ENCODE data around the gene MAP4K4.

The MAP4K4 gene

DNA sequence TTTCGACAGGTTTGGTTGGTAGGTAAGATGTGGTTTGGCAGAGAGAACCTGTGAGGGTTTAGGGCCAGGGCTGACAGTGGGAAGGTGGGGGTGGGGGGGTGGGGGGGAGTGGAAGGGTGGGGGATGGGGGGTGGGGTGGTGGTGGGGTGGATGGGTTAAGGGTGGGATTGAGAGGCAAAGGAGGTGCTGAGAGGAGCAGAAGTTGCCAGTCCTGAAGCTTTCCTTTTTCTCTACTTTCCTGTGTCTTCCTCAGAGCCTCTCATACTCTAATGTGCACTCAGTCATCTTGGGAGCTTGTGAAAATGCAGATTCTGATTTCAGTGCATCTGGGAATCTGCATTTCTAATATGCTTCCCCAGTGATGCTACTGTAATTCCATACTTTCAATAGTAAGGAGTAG lies 21.0 kb downstream of the MAP4K4 start:
- Histone ChIP-seq H3K79me2 (ENCODE audit: low read length) (no peaks in the 10 kb centered on the region), H2AFZ (ENCODE audit: low read length) (no peak overlapping the region), H3K4me3 (ENCODE audit: low read length) (no peak overlapping the region), H3K9me3 (replicated peaks; ENCODE audit: insufficient read depth, low read length) (no peaks in the 10 kb centered on the region), H4K20me1 (ENCODE audit: insufficient read depth, low read length) (no peaks in the 10 kb centered on the region), H3K36me3 (replicated peaks; ENCODE audit: insufficient read depth, low read length) (no peaks in the 10 kb centered on the region), H3K27ac (ENCODE audit: low read length) (no peak overlapping the region), H3K9ac (ENCODE audit: low read length) (no peak overlapping the region), H3K4me2 (ENCODE audit: low read depth, low read length) (no peak overlapping the region), H3K27me3 (replicated peaks; ENCODE audit: insufficient read depth, low read length) (no peaks in the 10 kb centered on the region), H3F3A (ENCODE audit: insufficient read depth, low read length) (no peaks in the 10 kb centered on the region), H3K4me1 (ENCODE audit: low read length) (no peaks in the 10 kb centered on the region), H3K9me2 (replicated peaks; ENCODE audit: insufficient read depth, low read length) (no peaks in the 10 kb centered on the region; the same call in 1 of the 2 replicates)
- DNase-seq: no peak
- TF ChIP-seq EZH2 (optimal IDR thresholded peaks at IDR 0.05; ENCODE audit: low read depth, low read length) (no peak), EZH2phosphoT487 (IDR thresholded peaks at IDR 0.05; ENCODE audit: low read length) (no peak)
- TF ChIP-seq, protein P1, sequence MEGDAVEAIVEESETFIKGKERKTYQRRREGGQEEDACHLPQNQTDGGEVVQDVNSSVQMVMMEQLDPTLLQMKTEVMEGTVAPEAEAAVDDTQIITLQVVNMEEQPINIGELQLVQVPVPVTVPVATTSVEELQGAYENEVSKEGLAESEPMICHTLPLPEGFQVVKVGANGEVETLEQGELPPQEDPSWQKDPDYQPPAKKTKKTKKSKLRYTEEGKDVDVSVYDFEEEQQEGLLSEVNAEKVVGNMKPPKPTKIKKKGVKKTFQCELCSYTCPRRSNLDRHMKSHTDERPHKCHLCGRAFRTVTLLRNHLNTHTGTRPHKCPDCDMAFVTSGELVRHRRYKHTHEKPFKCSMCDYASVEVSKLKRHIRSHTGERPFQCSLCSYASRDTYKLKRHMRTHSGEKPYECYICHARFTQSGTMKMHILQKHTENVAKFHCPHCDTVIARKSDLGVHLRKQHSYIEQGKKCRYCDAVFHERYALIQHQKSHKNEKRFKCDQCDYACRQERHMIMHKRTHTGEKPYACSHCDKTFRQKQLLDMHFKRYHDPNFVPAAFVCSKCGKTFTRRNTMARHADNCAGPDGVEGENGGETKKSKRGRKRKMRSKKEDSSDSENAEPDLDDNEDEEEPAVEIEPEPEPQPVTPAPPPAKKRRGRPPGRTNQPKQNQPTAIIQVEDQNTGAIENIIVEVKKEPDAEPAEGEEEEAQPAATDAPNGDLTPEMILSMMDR (IDR thresholded peaks at IDR 0.05; ENCODE audit: low read length): no peak

DNA sequence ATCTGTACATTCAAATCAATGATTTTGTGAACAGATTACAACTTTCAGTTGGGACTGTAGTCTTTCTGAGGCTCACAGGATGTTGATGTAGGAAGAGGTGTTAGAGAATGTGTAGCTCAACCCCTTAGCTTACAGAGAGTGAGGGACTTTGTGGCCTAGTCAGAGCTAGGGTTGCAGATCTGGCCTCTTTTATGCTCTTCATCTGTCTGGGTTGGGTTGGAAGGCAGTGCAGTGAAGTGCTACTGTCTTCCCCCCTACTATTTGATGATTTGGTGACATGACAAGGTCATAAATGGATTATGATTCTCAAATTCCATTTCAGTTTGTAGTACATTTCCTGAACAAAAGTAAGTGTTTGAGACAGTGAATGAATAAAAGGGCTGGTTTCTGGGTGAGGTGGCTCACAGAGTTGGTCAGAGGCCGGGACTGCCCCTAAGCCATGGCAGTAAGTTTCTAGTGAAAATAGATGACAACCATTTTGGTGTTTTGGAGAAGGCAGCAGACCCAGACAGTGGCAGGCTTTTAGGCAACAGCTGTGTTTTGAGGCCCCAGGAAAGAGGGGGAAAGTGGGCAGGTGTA lies 21.6 kb downstream of the MAP4K4 start:
- Histone ChIP-seq H3K79me2 (ENCODE audit: low read length) (no peaks in the 10 kb centered on the region), H4K20me1 (ENCODE audit: insufficient read depth, low read length) (no peaks in the 10 kb centered on the region), H3K9me3 (replicated peaks; ENCODE audit: insufficient read depth, low read length) (no peaks in the 10 kb centered on the region), H3K27ac (ENCODE audit: low read length) (no peak overlapping the region), H3K9ac (ENCODE audit: low read length) (no peak overlapping the region), H3F3A (ENCODE audit: insufficient read depth, low read length) (no peaks in the 10 kb centered on the region), H3K4me3 (ENCODE audit: low read length) (no peak overlapping the region), H3K4me1 (ENCODE audit: low read length) (no peaks in the 10 kb centered on the region), H2AFZ (ENCODE audit: low read length) (no peak overlapping the region), H3K4me2 (ENCODE audit: low read depth, low read length) (no peak overlapping the region), H3K9me2 (replicated peaks; ENCODE audit: insufficient read depth, low read length) (no peaks in the 10 kb centered on the region; the same call in 1 of the 2 replicates), H3K27me3 (replicated peaks; ENCODE audit: insufficient read depth, low read length) (no peaks in the 10 kb centered on the region), H3K36me3 (replicated peaks; ENCODE audit: insufficient read depth, low read length) (no peaks in the 10 kb centered on the region)
- DNase-seq: no peak
- TF ChIP-seq EZH2 (optimal IDR thresholded peaks at IDR 0.05; ENCODE audit: low read depth, low read length): no peak
- TF ChIP-seq EZH2phosphoT487 (IDR thresholded peaks at IDR 0.05; ENCODE audit: low read length): no peak
- TF ChIP-seq, protein P1 (IDR thresholded peaks at IDR 0.05; ENCODE audit: low read length): no peak

DNA sequence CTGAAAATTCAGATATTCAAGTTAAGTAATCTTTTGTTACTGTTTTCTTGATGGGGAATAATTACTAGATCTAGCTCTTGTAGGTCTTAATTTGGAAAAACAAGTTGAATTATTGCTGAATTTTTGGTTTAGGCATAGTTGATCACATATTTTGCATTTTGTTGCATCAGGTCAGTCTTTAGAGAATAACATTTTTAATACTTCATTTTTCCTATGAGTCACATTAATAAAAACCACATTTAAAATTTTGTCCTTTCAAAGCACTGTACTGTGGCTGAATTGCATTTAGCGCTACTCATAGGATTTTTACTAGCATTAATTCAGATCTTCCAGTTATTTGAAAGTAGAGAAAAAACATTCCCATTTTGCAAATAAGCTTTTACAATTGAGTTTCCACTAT lies 23.2 kb downstream of the MAP4K4 start:
- Histone ChIP-seq H4K20me1 (ENCODE audit: insufficient read depth, low read length) (no peaks in the 10 kb centered on the region), H3K36me3 (replicated peaks; ENCODE audit: insufficient read depth, low read length) (no peaks in the 10 kb centered on the region), H3K79me2 (ENCODE audit: low read length) (no peaks in the 10 kb centered on the region), H3K9me3 (replicated peaks; ENCODE audit: insufficient read depth, low read length) (no peaks in the 10 kb centered on the region), H3K27ac (ENCODE audit: low read length) (no peak overlapping the region), H2AFZ (ENCODE audit: low read length) (no peak overlapping the region), H3F3A (ENCODE audit: insufficient read depth, low read length) (no peaks in the 10 kb centered on the region), H3K4me2 (ENCODE audit: low read depth, low read length) (no peak overlapping the region), H3K9ac (ENCODE audit: low read length) (no peak overlapping the region), H3K4me1 (ENCODE audit: low read length) (no peaks in the 10 kb centered on the region), H3K9me2 (replicated peaks; ENCODE audit: insufficient read depth, low read length) (no peaks in the 10 kb centered on the region; the same call in 1 of the 2 replicates), H3K4me3 (ENCODE audit: low read length) (no peak overlapping the region), H3K27me3 (replicated peaks; ENCODE audit: insufficient read depth, low read length) (no peaks in the 10 kb centered on the region)
- no peak for DNase-seq
- TF ChIP-seq EZH2phosphoT487 (IDR thresholded peaks at IDR 0.05; ENCODE audit: low read length) (no peak), EZH2 (optimal IDR thresholded peaks at IDR 0.05; ENCODE audit: low read depth, low read length) (no peak)
- TF ChIP-seq, protein P1 (IDR thresholded peaks at IDR 0.05; ENCODE audit: low read length): no peak
